OCI-LY1 (cell line): ENCODE data around the gene DNAI4.

Experiments used
- H2AFZ ChIP-seq: fragments of 200-600 bp; sonication (generic), shearing (Covaris generic); 2 replicates; pipeline ENCODE4 v1.6.0; 2014; ENCODE audit warnings: antibody characterized with exemption, mild to moderate bottlenecking, low read length
- H3F3A ChIP-seq: fragments of 200-600 bp; sonication (generic), shearing (Covaris generic); 2 replicates; pipeline ENCODE4 v1.6.0; 2014; ENCODE audit warnings: mild to moderate bottlenecking, antibody characterized with exemption, low read length, moderate library complexity; ENCODE audit not compliant: insufficient read depth
- H3K27ac ChIP-seq: fragments of 200-600 bp; sonication (generic); 2 replicates; pipeline ENCODE4 v1.5.1; 2014; ENCODE audit warnings: low read length, mixed run types, mild to moderate bottlenecking, low read depth; ENCODE audit not compliant: poor library complexity, severe bottlenecking
- H3K27me3 ChIP-seq: fragments of 200-600 bp; sonication (generic); 2 replicates; pipeline ENCODE4 v1.6.0; 2014; ENCODE audit warnings: antibody characterized with exemption, mild to moderate bottlenecking, low read length, moderate library complexity; ENCODE audit not compliant: insufficient read depth
- H3K36me3 ChIP-seq: fragments of 200-600 bp; sonication (generic); 2 replicates; pipeline ENCODE4 v1.6.1; 2014; ENCODE audit warnings: mild to moderate bottlenecking, antibody characterized with exemption, low read length, moderate library complexity, mixed read lengths; ENCODE audit not compliant: insufficient read depth
- H3K4me1 ChIP-seq: fragments of 200-600 bp; sonication (generic); 2 replicates; pipeline ENCODE4 v1.5.1; 2014; ENCODE audit warnings: mild to moderate bottlenecking, low read length, moderate library complexity; ENCODE audit not compliant: insufficient read depth, severe bottlenecking
- H3K4me2 ChIP-seq: fragments of 200-600 bp; sonication (generic), shearing (Covaris generic); 2 replicates; pipeline ENCODE4 v1.6.1; 2014; ENCODE audit warnings: low read length
- H3K4me3 ChIP-seq: fragments of 200-600 bp; sonication (generic); 2 replicates; pipeline ENCODE4 v1.5.1; 2014; ENCODE audit warnings: low read length, low read depth, mild to moderate bottlenecking, mixed read lengths; ENCODE audit not compliant: poor library complexity, severe bottlenecking
- H3K79me2 ChIP-seq: fragments of 200-600 bp; shearing (Covaris generic); 2 replicates; pipeline ENCODE4 v1.6.1; 2016; ENCODE audit warnings: mixed run types, low read length, mixed read lengths; ENCODE audit not compliant: insufficient read depth
- H3K9ac ChIP-seq: fragments of 200-600 bp; sonication (generic), shearing (Covaris generic); 2 replicates; pipeline ENCODE4 v1.6.1; 2014; ENCODE audit warnings: mild to moderate bottlenecking, low read length, mixed read lengths
- H3K9me2 ChIP-seq: fragments of 200-600 bp; sonication (generic), shearing (Covaris generic); 2 replicates; pipeline ENCODE4 v1.6.1; 2014; ENCODE audit warnings: low read depth, mild to moderate bottlenecking, low read length, mixed read lengths
- H3K9me3 ChIP-seq: fragments of 200-600 bp; shearing (Covaris generic); 2 replicates; pipeline ENCODE4 v1.6.1; 2014; ENCODE audit warnings: low read length, mixed read lengths
- H4K20me1 ChIP-seq: fragments of 200-600 bp; sonication (generic), shearing (Covaris generic); 2 replicates; pipeline ENCODE4 v1.6.0; 2016; ENCODE audit warnings: mild to moderate bottlenecking, low read length; ENCODE audit not compliant: insufficient read depth
- CTCF ChIP-seq: fragments of 200-600 bp; sonication (generic), shearing (Covaris generic); IDR thresholded peaks from 2 replicates; pipeline ENCODE4 v1.5.1; 2017; ENCODE audit warnings: mild to moderate bottlenecking, antibody characterized with exemption, low read length, moderate library complexity, mixed read lengths
- EZH2 ChIP-seq: fragments of 200-600 bp; sonication (generic), shearing (Covaris generic); IDR thresholded peaks from 2 replicates; pipeline ENCODE4 v1.8.0; 2017; ENCODE audit warnings: borderline replicate concordance, mixed run types, mild to moderate bottlenecking, antibody characterized with exemption, low read length, moderate library complexity, mixed read lengths

DNAI4 gene

GRCh38 chr1:66852870-66853269 is 71.8 kb downstream of the DNAI4 start:
- Histone ChIP-seq H3K27ac (no peak overlapping the region), H3K9me3 (0 out of 2 replicates have a peak, but pooled peaks cover 3% of the 10 kb centered on the region), H2AFZ (no peak overlapping the region), H3K36me3 (no peaks in the 10 kb centered on the region), H3K4me2 (no peak overlapping the region), H3K27me3 (no peaks in the 10 kb centered on the region), H3K4me3 (no peak overlapping the region), H3K79me2 (no peaks in the 10 kb centered on the region), H3F3A (no peaks in the 10 kb centered on the region), H3K9ac (no peak overlapping the region), H4K20me1 (no peaks in the 10 kb centered on the region), H3K9me2 (no peaks in the 10 kb centered on the region), H3K4me1 (peaks cover 5% of the 10 kb centered on the region)
- no peak for TF ChIP-seq CTCF
- TF ChIP-seq EZH2 = no peak

GRCh38 chr1:66850989-66851388 is 73.7 kb downstream of the DNAI4 start:
- H3F3A ChIP-seq = no peaks in the 10 kb centered on the region
- no peak for TF ChIP-seq CTCF
- TF ChIP-seq EZH2 = no peak
- H2AFZ ChIP-seq = no peak overlapping the region
- no peaks in the 10 kb centered on the region for H3K36me3 ChIP-seq
- no peaks in the 10 kb centered on the region for H4K20me1 ChIP-seq
- H3K4me3 ChIP-seq = no peak overlapping the region
- no peak overlapping the region for H3K27ac ChIP-seq
- no peak overlapping the region for H3K4me2 ChIP-seq
- H3K9me2 ChIP-seq = no peaks in the 10 kb centered on the region
- H3K4me1 ChIP-seq = peaks cover 5% of the 10 kb centered on the region
- no peaks in the 10 kb centered on the region for H3K79me2 ChIP-seq
- H3K9ac ChIP-seq = no peak overlapping the region
- H3K9me3 ChIP-seq = 0 out of 2 replicates have a peak, but pooled peaks cover 3% of the 10 kb centered on the region
- no peaks in the 10 kb centered on the region for H3K27me3 ChIP-seq

- Histone ChIP-seq H3K27me3 (no peaks in the 10 kb centered on the region), H3K4me3 (no peak overlapping the region), H2AFZ (no peak overlapping the region), H3K9me3 (0 out of 2 replicates have a peak, but pooled peaks cover 3% of the 10 kb centered on the region), H3K36me3 (no peaks in the 10 kb centered on the region), H3K27ac (no peak overlapping the region), H4K20me1 (no peaks in the 10 kb centered on the region), H3F3A (no peaks in the 10 kb centered on the region), H3K9ac (no peak overlapping the region), H3K4me1 (peaks cover 5% of the 10 kb centered on the region), H3K4me2 (no peak overlapping the region), H3K79me2 (no peaks in the 10 kb centered on the region), H3K9me2 (no peaks in the 10 kb centered on the region)
- TF ChIP-seq CTCF = no peak
- no peak for TF ChIP-seq EZH2
Measured at GRCh38 chr1:66848193-66848592, 76.5 kb downstream of the DNAI4 start.
